Measurements from ENCODE around the gene TPK1. TPM values are rescaled to one million over a fixed set of nuclear protein-coding genes. Genes with fewer than 3 reads are reported as not detected.
"Not testable (repeated sequence)": the region's sequence is repeated elsewhere in the genome, so short reads cannot be mapped to it uniquely, and the experiment has no call there.

The TPK1 gene
- total RNA-seq, 3 donors from 2014 or later, result 9.2 to 10.5 (median 9.3) TPM

- no peaks in the 10 kb centered on the region for H3K27me3 Mint-ChIP-seq (ENCODE audit: low read depth)
- no peak for DNase-seq
- ATAC-seq, result no peak
- no peaks in the 10 kb centered on the region for H3K4me1 Mint-ChIP-seq (ENCODE audit: low read depth)
- no peaks in the 10 kb centered on the region for H3K36me3 Mint-ChIP-seq (ENCODE audit: insufficient read depth)
- H3K9me3 Mint-ChIP-seq, result no peaks in the 10 kb centered on the region
- H3K4me3 Mint-ChIP-seq, result no peak overlapping the region
These were observed 396.1 kb downstream of the TPK1 start for GRCh38 chr7:144439717-144440205.

- DNase-seq (no peak), ATAC-seq (no peak)
- no peak overlapping the region for H3K4me3 Mint-ChIP-seq
- no peaks in the 10 kb centered on the region for H3K36me3 Mint-ChIP-seq (ENCODE audit: insufficient read depth)
- H3K4me1 Mint-ChIP-seq (ENCODE audit: low read depth), result no peaks in the 10 kb centered on the region
- H3K27me3 Mint-ChIP-seq (ENCODE audit: low read depth), result no peaks in the 10 kb centered on the region
- no peaks in the 10 kb centered on the region for H3K9me3 Mint-ChIP-seq
These were observed 397.1 kb downstream of the TPK1 start for GRCh38 chr7:144438759-144439158.

- DNase-seq, result peak; percentile 14
These were observed 398.3 kb downstream of the TPK1 start for GRCh38 chr7:144437370-144438191.

GRCh38 chr7:144436500-144436899 lies 399.4 kb downstream of the TPK1 start:
- Mint-ChIP-seq H3K4me3 (no peak overlapping the region), H3K4me1 (ENCODE audit: low read depth) (no peaks in the 10 kb centered on the region), H3K36me3 (ENCODE audit: insufficient read depth) (no peaks in the 10 kb centered on the region), H3K9me3 (no peaks in the 10 kb centered on the region), H3K27me3 (ENCODE audit: low read depth) (peaks cover 4% of the 10 kb centered on the region)
- ATAC-seq (no peak), DNase-seq (no peak)

More at GRCh38 chr7:144437370-144438191, 398.3 kb downstream of the TPK1 start:
- no peaks in the 10 kb centered on the region for H3K9me3 Mint-ChIP-seq
- no peak for ATAC-seq
- H3K27me3 Mint-ChIP-seq (ENCODE audit: low read depth), result peaks cover 4% of the 10 kb centered on the region
- H3K4me1 Mint-ChIP-seq (ENCODE audit: low read depth), result no peaks in the 10 kb centered on the region
- H3K4me3 Mint-ChIP-seq, result no peak overlapping the region
- no peaks in the 10 kb centered on the region for H3K36me3 Mint-ChIP-seq (ENCODE audit: insufficient read depth)

GRCh38 chr7:144428431-144428830 lies 407.4 kb downstream of the TPK1 start:
- ATAC-seq, result no peak
- peaks cover 3% of the 10 kb centered on the region for H3K27me3 Mint-ChIP-seq (ENCODE audit: low read depth)
- H3K9me3 Mint-ChIP-seq, result peaks cover 31% of the 10 kb centered on the region
- no peaks in the 10 kb centered on the region for H3K4me1 Mint-ChIP-seq (ENCODE audit: low read depth)
- DNase-seq, result no peak
- H3K36me3 Mint-ChIP-seq (ENCODE audit: insufficient read depth), result peaks cover 2% of the 10 kb centered on the region
- no peak overlapping the region for H3K4me3 Mint-ChIP-seq

GRCh38 chr7:144427539-144427938 lies 408.3 kb downstream of the TPK1 start:
- ATAC-seq; H3K4me1 Mint-ChIP-seq (ENCODE audit: low read depth); H3K27me3 Mint-ChIP-seq (ENCODE audit: low read depth); H3K36me3 Mint-ChIP-seq (ENCODE audit: insufficient read depth); DNase-seq; H3K4me3 Mint-ChIP-seq: not testable (repeated sequence)
- peaks cover 31% of the 10 kb centered on the region for H3K9me3 Mint-ChIP-seq

GRCh38 chr7:144418931-144419330 lies 416.9 kb downstream of the TPK1 start:
- ATAC-seq, DNase-seq: not testable (repeated sequence)

GRCh38 chr7:144416341-144416740 lies 419.5 kb downstream of the TPK1 start:
- ATAC-seq, result no peak
- DNase-seq, result no peak
- H3K4me1 Mint-ChIP-seq (ENCODE audit: low read depth), result no peaks in the 10 kb centered on the region
- H3K4me3 Mint-ChIP-seq, result no peak overlapping the region
- no peaks in the 10 kb centered on the region for H3K9me3 Mint-ChIP-seq
- no peaks in the 10 kb centered on the region for H3K36me3 Mint-ChIP-seq (ENCODE audit: insufficient read depth)
- peaks cover 4% of the 10 kb centered on the region for H3K27me3 Mint-ChIP-seq (ENCODE audit: low read depth)

More at GRCh38 chr7:144418931-144419330, 416.9 kb downstream of the TPK1 start:
- not testable (repeated sequence) for H3K9me3 Mint-ChIP-seq; H3K27me3 Mint-ChIP-seq (ENCODE audit: low read depth); H3K36me3 Mint-ChIP-seq (ENCODE audit: insufficient read depth); H3K4me3 Mint-ChIP-seq; H3K4me1 Mint-ChIP-seq (ENCODE audit: low read depth)

- no peak for DNase-seq
- Mint-ChIP-seq H3K9me3 (no peaks in the 10 kb centered on the region), H3K4me1 (ENCODE audit: low read depth) (no peaks in the 10 kb centered on the region), H3K4me3 (no peak overlapping the region), H3K36me3 (ENCODE audit: insufficient read depth) (no peaks in the 10 kb centered on the region), H3K27me3 (ENCODE audit: low read depth) (peaks cover 4% of the 10 kb centered on the region)
- ATAC-seq, result no peak
These were observed 420.0 kb downstream of the TPK1 start for GRCh38 chr7:144415858-144416257.

- no peak overlapping the region for H3K4me3 Mint-ChIP-seq
- ATAC-seq (no peak), DNase-seq (no peak)
- no peaks in the 10 kb centered on the region for H3K4me1 Mint-ChIP-seq (ENCODE audit: low read depth)
- H3K27me3 Mint-ChIP-seq (ENCODE audit: low read depth), result peaks cover 4% of the 10 kb centered on the region
- no peaks in the 10 kb centered on the region for H3K9me3 Mint-ChIP-seq
- H3K36me3 Mint-ChIP-seq (ENCODE audit: insufficient read depth), result no peaks in the 10 kb centered on the region
These were observed 421.0 kb downstream of the TPK1 start for GRCh38 chr7:144414815-144415214.

- no peaks in the 10 kb centered on the region for H3K9me3 Mint-ChIP-seq
- ATAC-seq (no peak), DNase-seq (no peak)
- no peaks in the 10 kb centered on the region for H3K36me3 Mint-ChIP-seq (ENCODE audit: insufficient read depth)
- H3K4me3 Mint-ChIP-seq, result no peak overlapping the region
- peaks cover 6% of the 10 kb centered on the region for H3K27me3 Mint-ChIP-seq (ENCODE audit: low read depth)
- no peaks in the 10 kb centered on the region for H3K4me1 Mint-ChIP-seq (ENCODE audit: low read depth)
These were observed 425.4 kb downstream of the TPK1 start for GRCh38 chr7:144410441-144410840.

GRCh38 chr7:144408121-144408520 lies 427.7 kb downstream of the TPK1 start:
- H3K9me3 Mint-ChIP-seq, result no peaks in the 10 kb centered on the region

GRCh38 chr7:144407266-144407931 lies 428.5 kb downstream of the TPK1 start:
- DNase-seq, result no peak
- ATAC-seq, result no peak
- Mint-ChIP-seq H3K27me3 (ENCODE audit: low read depth) (peaks cover 6% of the 10 kb centered on the region), H3K4me3 (no peak overlapping the region), H3K36me3 (ENCODE audit: insufficient read depth) (no peaks in the 10 kb centered on the region), H3K9me3 (no peaks in the 10 kb centered on the region), H3K4me1 (ENCODE audit: low read depth) (no peaks in the 10 kb centered on the region)

More at GRCh38 chr7:144408121-144408520, 427.7 kb downstream of the TPK1 start:
- H3K4me1 Mint-ChIP-seq (ENCODE audit: low read depth), result no peaks in the 10 kb centered on the region
- peaks cover 2% of the 10 kb centered on the region for H3K27me3 Mint-ChIP-seq (ENCODE audit: low read depth)
- H3K36me3 Mint-ChIP-seq (ENCODE audit: insufficient read depth), result no peaks in the 10 kb centered on the region
- no peak overlapping the region for H3K4me3 Mint-ChIP-seq
- DNase-seq (no peak), ATAC-seq (no peak)

- DNase-seq, result no peak
- no peaks in the 10 kb centered on the region for H3K4me1 Mint-ChIP-seq (ENCODE audit: low read depth)
- peaks cover 9% of the 10 kb centered on the region for H3K27me3 Mint-ChIP-seq (ENCODE audit: low read depth)
- no peaks in the 10 kb centered on the region for H3K9me3 Mint-ChIP-seq
- ATAC-seq, result no peak
- no peaks in the 10 kb centered on the region for H3K36me3 Mint-ChIP-seq (ENCODE audit: insufficient read depth)
- no peak overlapping the region for H3K4me3 Mint-ChIP-seq
These were observed 430.9 kb downstream of the TPK1 start for GRCh38 chr7:144404946-144405345.

- DNase-seq, result no peak
- no peaks in the 10 kb centered on the region for H3K36me3 Mint-ChIP-seq (ENCODE audit: insufficient read depth)
- peaks cover 9% of the 10 kb centered on the region for H3K27me3 Mint-ChIP-seq (ENCODE audit: low read depth)
- no peak within 1 kb of the TSS for H3K4me3 Mint-ChIP-seq
- no peaks in the 10 kb centered on the region for H3K9me3 Mint-ChIP-seq
- ATAC-seq, result no peak
- H3K4me1 Mint-ChIP-seq (ENCODE audit: low read depth), result no peaks in the 10 kb centered on the region
These were observed 432.2 kb downstream of the TPK1 start, which contains the start of gene NOBOX for GRCh38 chr7:144403649-144404061. NOBOX (minus strand) TSS chr7:144403693.
